Fibroblast of lung (primary cell): ENCODE data around the gene NEMP2. TPM values are rescaled to one million over a fixed set of nuclear protein-coding genes. Genes with fewer than 3 reads are reported as not detected.

ENCODE experiments used
- DNase-seq, 2 donors: peaks; one replicate each; pipeline versions ENCODE4 v3.0.0 to v3.0.0-alpha.2; 2010; ENCODE audit warnings: low read depth in 2 of 2
- H2AFZ ChIP-seq: 2 replicates; pipeline ENCODE4 v1.5.1; 2012; ENCODE audit warnings: low read length, control low read depth, inconsistent platforms
- H3K27ac ChIP-seq: 2 replicates; pipeline ENCODE4 v1.5.1; 2011; ENCODE audit warnings: low read length, control low read depth; ENCODE audit not compliant: insufficient read depth
- H3K27me3 ChIP-seq: 2 replicates; pipeline ENCODE4 v1.5.1; 2011; ENCODE audit warnings: mild to moderate bottlenecking, low read length; ENCODE audit not compliant: control insufficient read depth, insufficient read depth
- H3K36me3 ChIP-seq: 2 replicates; pipeline ENCODE4 v1.5.1; 2011; ENCODE audit warnings: low read length; ENCODE audit not compliant: control insufficient read depth, insufficient read depth
- H3K4me1 ChIP-seq: 2 replicates; pipeline ENCODE4 v1.5.1; 2011; ENCODE audit warnings: low read length; ENCODE audit not compliant: control insufficient read depth, insufficient read depth; ENCODE audit errors: extremely low read depth
- H3K4me2 ChIP-seq: 2 replicates; pipeline ENCODE4 v1.5.1; 2011; ENCODE audit warnings: low read length, control low read depth; ENCODE audit not compliant: insufficient read depth; ENCODE audit errors: extremely low read depth
- H3K4me3 ChIP-seq, 4 experiments: fragments of 200-600 bp in 1 of 4; sonication (generic) in 1 of 4; replicated peaks in 1 of 4; 2 replicates each; pipeline ENCODE4 v1.5.1; 2011 to 2016; ENCODE audit warnings: low read length in 4 of 4, low read depth in 3 of 4, mild to moderate bottlenecking in 3 of 4, control low read depth in 2 of 4, inconsistent platforms in 1 of 4, mixed read lengths in 1 of 4; ENCODE audit not compliant: insufficient read depth in 1 of 4; ENCODE audit errors: control extremely low read depth in 1 of 4
- H3K79me2 ChIP-seq: 2 replicates; pipeline ENCODE4 v1.5.1; 2012; ENCODE audit warnings: mild to moderate bottlenecking, low read length, inconsistent platforms; ENCODE audit not compliant: control insufficient read depth, insufficient read depth
- H3K9ac ChIP-seq: 2 replicates; pipeline ENCODE4 v1.5.1; 2011; ENCODE audit warnings: mild to moderate bottlenecking, low read length, control low read depth; ENCODE audit not compliant: insufficient read depth
- H3K9me3 ChIP-seq: 2 replicates; pipeline ENCODE4 v1.5.1; 2012; ENCODE audit warnings: low read depth, low read length; ENCODE audit not compliant: control insufficient read depth, insufficient read depth
- H4K20me1 ChIP-seq: 2 replicates; pipeline ENCODE4 v1.5.1; 2011; ENCODE audit warnings: low read length; ENCODE audit not compliant: control insufficient read depth, insufficient read depth; ENCODE audit errors: extremely low read depth
- EZH2 ChIP-seq: IDR thresholded peaks from 2 replicates; pipeline ENCODE4 v1.5.1; 2012; ENCODE audit warnings: low read length, control low read depth, mild to moderate bottlenecking; ENCODE audit errors: missing control alignments
- polyA plus RNA-seq, 2 donors: library from polyadenylated mRNA; depleted of rRNA in 1 of 2; stranded (reverse) in 1 of 2; unstranded in 1 of 2; fragments of >200 nt; gene quantifications; 2 replicates each; pipeline ENCODE4 v1.2.1, GENCODE V29; 2011 to 2012; ENCODE audit warnings: missing spikeins in 1 of 2
- total RNA-seq: library from RNA; depleted of rRNA; stranded (reverse); fragments of >200 nt; gene quantifications from 2 replicates; pipeline ENCODE4 v1.2.1, GENCODE V29; 2014
- TF ChIP-seq, protein P1 (sequence below), 2 donors: IDR thresholded peaks in 1 of 2; conservative IDR thresholded peaks in 1 of 2; 1 replicate in 1 of 2; 2 replicates in 1 of 2; pipeline ENCODE4 v1.5.1; 2011 to 2012; ENCODE audit warnings: low read length in 2 of 2, control low read depth in 1 of 2, inconsistent platforms in 1 of 2, low read depth in 1 of 2, mild to moderate bottlenecking in 1 of 2

The NEMP2 gene
- total and polyA plus RNA-seq, 2 donors (not counting 1 experiment from before 2014, with no cell fraction given) = 5.5 to 6.3 TPM

DNA sequence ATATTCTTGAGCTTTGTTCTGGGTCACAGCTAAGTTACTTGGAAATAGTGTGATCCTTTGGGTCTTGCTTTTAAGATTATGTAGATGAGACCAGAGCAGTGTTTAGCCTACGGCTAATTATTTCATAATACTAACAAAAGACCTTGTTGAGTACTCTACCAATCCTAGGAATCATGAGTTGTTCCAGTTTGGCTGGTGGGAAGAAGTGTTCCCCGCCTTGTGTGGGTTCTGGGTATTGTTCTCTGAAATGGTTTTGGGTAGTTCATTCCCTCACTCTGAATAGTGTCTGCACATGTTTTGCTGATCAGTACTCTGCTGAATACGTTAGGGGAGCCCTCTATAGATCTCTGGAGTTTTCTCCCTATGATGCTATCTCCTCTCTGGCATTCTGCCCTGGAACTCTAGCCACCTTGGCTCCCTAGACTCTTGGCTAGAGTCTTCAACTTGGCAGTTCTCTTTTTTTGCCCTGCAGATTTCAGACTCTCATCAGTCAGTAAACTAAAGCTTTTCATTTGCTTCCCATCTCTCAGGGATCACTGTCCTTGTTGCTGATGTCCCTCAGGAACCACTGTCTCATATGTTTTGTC lies 48.4 kb downstream of the NEMP2 start:
- no peak overlapping the region for H3K9ac ChIP-seq
- H3K27ac ChIP-seq = no peak overlapping the region
- no peaks in the 10 kb centered on the region for H3K27me3 ChIP-seq
- H3K4me3 ChIP-seq = no peak overlapping the region
- no peaks in the 10 kb centered on the region for H3K79me2 ChIP-seq
- no peaks in the 10 kb centered on the region for H3K36me3 ChIP-seq
- DNase-seq = no peak
- H2AFZ ChIP-seq = no peak overlapping the region
- H3K4me2 ChIP-seq = no peak overlapping the region
- no peaks in the 10 kb centered on the region for H3K9me3 ChIP-seq
- no peaks in the 10 kb centered on the region for H4K20me1 ChIP-seq
- TF ChIP-seq, protein P1, sequence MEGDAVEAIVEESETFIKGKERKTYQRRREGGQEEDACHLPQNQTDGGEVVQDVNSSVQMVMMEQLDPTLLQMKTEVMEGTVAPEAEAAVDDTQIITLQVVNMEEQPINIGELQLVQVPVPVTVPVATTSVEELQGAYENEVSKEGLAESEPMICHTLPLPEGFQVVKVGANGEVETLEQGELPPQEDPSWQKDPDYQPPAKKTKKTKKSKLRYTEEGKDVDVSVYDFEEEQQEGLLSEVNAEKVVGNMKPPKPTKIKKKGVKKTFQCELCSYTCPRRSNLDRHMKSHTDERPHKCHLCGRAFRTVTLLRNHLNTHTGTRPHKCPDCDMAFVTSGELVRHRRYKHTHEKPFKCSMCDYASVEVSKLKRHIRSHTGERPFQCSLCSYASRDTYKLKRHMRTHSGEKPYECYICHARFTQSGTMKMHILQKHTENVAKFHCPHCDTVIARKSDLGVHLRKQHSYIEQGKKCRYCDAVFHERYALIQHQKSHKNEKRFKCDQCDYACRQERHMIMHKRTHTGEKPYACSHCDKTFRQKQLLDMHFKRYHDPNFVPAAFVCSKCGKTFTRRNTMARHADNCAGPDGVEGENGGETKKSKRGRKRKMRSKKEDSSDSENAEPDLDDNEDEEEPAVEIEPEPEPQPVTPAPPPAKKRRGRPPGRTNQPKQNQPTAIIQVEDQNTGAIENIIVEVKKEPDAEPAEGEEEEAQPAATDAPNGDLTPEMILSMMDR (conservative IDR thresholded peaks at IDR 0.05 in 1 of 2, IDR thresholded peaks at IDR 0.05 in 1 of 2; ENCODE audit: low read depth in 1 of 2, low read length in 2 of 2) = no peak
- no peak for TF ChIP-seq EZH2
- no peaks in the 10 kb centered on the region for H3K4me1 ChIP-seq

DNA sequence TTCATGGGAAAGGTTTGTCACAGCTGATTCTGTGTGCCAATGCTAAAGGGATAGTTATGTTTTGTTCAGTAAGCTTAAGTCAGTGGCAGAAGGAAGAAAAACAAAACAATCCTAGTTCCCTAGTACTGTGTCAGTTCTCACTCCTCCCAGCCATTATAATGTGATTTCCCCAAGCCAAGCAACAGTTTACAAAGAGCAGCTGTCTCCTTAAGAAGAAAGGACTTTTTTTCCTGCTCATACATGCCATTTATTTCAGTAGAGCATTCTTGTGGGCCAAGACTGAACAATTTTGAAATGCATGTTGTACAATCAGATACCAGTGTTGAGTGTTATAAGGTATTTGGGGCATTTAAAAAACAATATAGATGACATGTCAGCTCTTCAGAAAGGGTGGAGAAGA lies 52.1 kb downstream of the NEMP2 start:
- no peak overlapping the region for H3K4me2 ChIP-seq
- H3K27me3 ChIP-seq = no peaks in the 10 kb centered on the region

DNA sequence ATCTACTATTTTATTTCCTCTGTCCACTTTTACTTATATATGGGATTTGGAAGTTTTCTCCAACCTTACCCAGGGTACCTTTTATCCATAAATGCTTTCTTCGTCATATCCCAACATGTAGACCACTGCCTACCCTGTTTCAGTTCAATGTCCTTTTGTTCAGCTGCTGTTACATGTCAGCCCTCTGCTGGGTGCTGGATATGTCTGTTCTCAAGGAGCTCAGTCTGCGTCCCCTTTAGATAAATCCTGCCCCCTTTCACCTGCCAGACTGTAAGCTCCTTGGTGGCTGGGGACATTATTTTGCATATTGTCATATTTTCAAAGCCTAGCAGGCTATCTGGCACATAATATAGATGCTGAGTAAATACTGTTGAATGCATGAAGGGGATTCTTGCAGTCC lies 53.2 kb downstream of the NEMP2 start:
- Histone ChIP-seq H3K79me2 (no peaks in the 10 kb centered on the region), H3K27ac (no peak overlapping the region), H4K20me1 (no peaks in the 10 kb centered on the region), H3K4me1 (no peaks in the 10 kb centered on the region), H3K36me3 (no peaks in the 10 kb centered on the region), H3K9ac (no peak overlapping the region), H3K4me3 (no peak overlapping the region), H3K4me2 (no peak overlapping the region), H2AFZ (no peak overlapping the region), H3K27me3 (no peaks in the 10 kb centered on the region), H3K9me3 (no peaks in the 10 kb centered on the region)
- TF ChIP-seq, protein P1 (conservative IDR thresholded peaks at IDR 0.05 in 1 of 2, IDR thresholded peaks at IDR 0.05 in 1 of 2; ENCODE audit: low read depth in 1 of 2, low read length in 2 of 2) = no peak
- TF ChIP-seq EZH2 = no peak
- DNase-seq = no peak

More for the DNA sequence above, 52.1 kb downstream of the NEMP2 start:
- no peak overlapping the region for H2AFZ ChIP-seq
- no peaks in the 10 kb centered on the region for H3K36me3 ChIP-seq
- no peaks in the 10 kb centered on the region for H4K20me1 ChIP-seq
- H3K9me3 ChIP-seq = no peaks in the 10 kb centered on the region
- H3K79me2 ChIP-seq = no peaks in the 10 kb centered on the region
- H3K4me3 ChIP-seq = no peak overlapping the region
- DNase-seq = peak; percentile 12 to 64
- no peaks in the 10 kb centered on the region for H3K4me1 ChIP-seq
- H3K27ac ChIP-seq = no peak overlapping the region
- no peak overlapping the region for H3K9ac ChIP-seq
- no peak for TF ChIP-seq EZH2
- TF ChIP-seq, protein P1 (conservative IDR thresholded peaks at IDR 0.05 in 1 of 2, IDR thresholded peaks at IDR 0.05 in 1 of 2; ENCODE audit: low read depth in 1 of 2, low read length in 2 of 2) = no peak
